ENCODE data around the gene MPP2.

DNA sequence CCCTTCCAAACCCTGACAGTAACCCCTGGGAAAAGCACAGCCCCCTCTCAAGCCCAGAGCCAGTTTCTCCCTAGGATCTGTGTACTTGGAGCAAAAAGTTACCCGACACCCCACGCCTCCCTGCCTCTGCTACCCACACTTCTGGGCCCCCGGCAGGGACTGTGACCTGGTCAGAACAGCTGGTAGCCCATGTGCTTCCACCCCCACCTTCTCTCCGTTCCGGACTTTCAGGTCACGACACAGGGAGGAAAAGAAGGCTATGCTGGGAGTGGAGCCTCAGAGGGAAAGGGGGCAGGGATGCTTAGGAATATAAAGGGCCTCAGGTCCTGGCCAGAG, 28.6 kb upstream of the MPP2 start:
- TF ChIP-seq EZH2phosphoT487 (IDR thresholded peaks at IDR 0.05; ENCODE audit: insufficient read depth, low read depth) (no peak), EZH2 (IDR thresholded peaks at IDR 0.05; ENCODE audit: insufficient read depth, poor library complexity, severe bottlenecking) (no peak)

Measured in GM23248 (cell line).